Measurements from ENCODE around the gene NPIPB2.
"Not testable (repeated sequence)": the region's sequence is repeated elsewhere in the genome, so short reads cannot be mapped to it uniquely, and the experiment has no call there.

NPIPB2 gene

GRCh38 chr16:11941945-11942344 is at the start of gene NPIPB2:
Gene NPIPB2 (minus strand): TSS chr16:11942045. CDS start chr16:11942045, 0 bp downstream.
- DNase-seq, result not testable (repeated sequence)

DNA sequence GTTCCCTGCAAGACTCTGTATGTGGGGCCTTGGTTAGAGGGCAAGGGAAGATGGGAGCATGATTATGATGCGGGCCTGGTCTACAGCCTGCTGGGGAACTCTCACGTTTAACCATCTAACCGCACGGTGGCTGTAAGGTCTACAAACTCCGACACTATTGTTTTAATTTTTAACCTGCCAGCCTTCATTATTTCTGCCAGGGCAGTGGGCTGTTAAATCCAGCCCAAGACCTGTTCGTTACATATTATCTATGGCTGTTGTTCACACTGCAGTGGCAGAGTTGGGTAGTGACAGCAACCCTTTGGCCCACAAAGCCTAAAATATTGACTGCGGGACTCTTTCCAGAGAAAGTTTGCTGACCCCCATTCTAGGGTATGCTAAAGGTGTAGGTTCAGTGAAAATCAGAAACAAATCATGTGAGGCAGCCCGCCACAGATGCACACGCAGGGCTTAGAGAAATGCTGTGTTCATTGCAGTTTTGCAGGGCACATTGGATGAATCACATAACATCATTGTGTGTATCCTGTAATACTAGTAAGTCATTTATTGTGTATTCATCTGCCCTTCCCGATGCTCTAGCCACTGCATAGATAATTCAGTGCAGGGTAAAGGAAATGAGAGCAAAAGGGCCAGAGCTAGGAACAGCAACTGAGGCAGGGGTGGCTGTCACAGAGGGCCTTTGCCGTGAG is 49.0 kb upstream of the NPIPB2 start:
- no peak for DNase-seq

GRCh38 chr16:11988258-11988978 is 46.6 kb upstream of the NPIPB2 start:
- DNase-seq, result no peak

DNA sequence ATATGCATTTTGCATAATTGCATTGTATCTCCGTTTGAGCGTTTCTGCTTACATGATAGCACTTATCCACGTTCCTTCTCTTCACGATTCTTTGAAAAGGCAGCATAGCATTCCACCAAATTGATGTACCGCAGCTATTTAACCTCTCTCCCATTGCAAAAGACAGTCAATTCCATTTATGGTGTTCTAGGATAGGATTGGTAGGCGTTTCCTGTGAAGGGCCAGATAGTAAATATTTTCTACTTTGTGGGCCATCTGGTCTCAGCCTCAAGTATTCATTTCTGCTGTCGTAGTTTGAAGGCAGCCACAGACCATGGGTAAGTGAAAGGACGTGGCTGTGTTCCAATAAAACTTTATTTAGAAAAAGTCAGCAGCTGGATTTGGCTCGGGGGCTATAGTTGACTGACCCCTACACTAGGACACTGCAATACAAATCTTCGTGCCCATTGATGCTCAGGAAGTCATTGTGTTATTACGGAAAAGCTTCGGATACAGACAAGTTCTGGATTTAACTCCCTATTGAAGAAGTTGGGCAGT is 44.7 kb upstream of the NPIPB2 start:
- no peak for DNase-seq

- DNase-seq, result no peak
Measured at GRCh38 chr16:11985250-11985649, 43.4 kb upstream of the NPIPB2 start.

- DNase-seq, result no peak
Measured at GRCh38 chr16:11980136-11980844, 38.4 kb upstream of the NPIPB2 start.

GRCh38 chr16:11979013-11979672 is 37.3 kb upstream of the NPIPB2 start:
- DNase-seq, result no peak

- DNase-seq, result no peak
Measured at GRCh38 chr16:11978080-11978479, 36.2 kb upstream of the NPIPB2 start.

- no peak for DNase-seq
Measured at GRCh38 chr16:11977376-11978041, 35.7 kb upstream of the NPIPB2 start.

- no peak for DNase-seq
Measured at GRCh38 chr16:11976850-11977375, 35.1 kb upstream of the NPIPB2 start.

DNA sequence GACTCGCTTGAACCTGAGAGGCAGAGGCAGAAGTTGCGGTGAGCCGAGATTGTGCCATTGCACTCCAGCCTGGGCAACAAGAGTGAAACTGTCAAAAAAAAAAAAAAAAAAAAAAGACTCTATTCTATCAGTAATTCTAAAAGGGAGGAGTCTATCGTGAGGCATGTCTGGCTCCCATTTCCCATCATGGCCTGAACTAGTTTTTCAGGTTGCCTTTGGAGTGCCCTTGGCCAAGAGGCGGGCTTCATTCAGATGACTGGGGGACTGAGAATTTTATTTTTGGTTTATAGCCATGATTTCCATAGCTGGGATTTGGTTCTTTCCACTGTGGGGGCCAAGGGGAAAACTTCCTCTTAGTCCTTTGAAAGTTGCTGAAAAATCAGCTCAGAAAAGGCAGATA is 31.2 kb upstream of the NPIPB2 start:
- DNase-seq, result no peak

- no peak for DNase-seq
Measured at GRCh38 chr16:11972128-11972527, 30.3 kb upstream of the NPIPB2 start.

- not testable (repeated sequence) for DNase-seq
Measured at GRCh38 chr16:11970292-11970691, 28.4 kb upstream of the NPIPB2 start.

GRCh38 chr16:11968577-11968976 is 26.7 kb upstream of the NPIPB2 start:
- no peak for DNase-seq

DNA sequence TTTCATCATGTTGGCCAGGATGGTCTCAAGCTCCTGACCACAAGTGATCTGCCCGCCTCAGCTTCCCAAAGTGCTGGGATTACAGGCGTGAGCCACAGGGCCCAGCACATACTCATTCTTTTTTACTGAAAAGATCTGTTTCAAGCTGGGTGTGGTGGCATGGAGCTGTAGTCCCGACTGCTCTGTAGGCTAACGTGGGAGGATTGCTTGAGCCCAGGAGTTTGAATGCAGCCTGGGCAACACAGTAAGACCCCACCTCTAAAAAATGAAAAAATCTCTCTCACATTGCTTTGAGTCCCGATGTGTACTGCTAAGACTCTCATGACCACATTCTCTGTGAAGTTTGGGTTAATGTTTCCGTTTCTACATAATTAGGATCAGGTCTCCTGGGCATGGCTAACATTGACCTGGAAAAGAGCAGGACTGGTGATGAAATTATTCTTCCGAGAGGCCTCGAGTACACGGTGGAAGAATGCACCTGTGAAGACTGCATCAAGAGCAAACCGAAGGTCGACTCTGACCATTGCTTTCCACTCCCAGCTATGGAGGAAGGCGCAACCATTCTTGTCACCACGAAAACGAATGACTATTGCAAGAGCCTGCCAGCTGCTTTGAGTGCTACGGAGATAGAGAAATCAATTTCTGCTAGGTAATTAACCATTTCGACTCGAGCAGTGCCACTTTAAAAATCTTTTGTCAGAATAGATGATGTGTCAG is 25.5 kb upstream of the NPIPB2 start:
- DNase-seq, result no peak

GRCh38 chr16:11966173-11966572 is 24.3 kb upstream of the NPIPB2 start:
- DNase-seq, result no peak

DNA sequence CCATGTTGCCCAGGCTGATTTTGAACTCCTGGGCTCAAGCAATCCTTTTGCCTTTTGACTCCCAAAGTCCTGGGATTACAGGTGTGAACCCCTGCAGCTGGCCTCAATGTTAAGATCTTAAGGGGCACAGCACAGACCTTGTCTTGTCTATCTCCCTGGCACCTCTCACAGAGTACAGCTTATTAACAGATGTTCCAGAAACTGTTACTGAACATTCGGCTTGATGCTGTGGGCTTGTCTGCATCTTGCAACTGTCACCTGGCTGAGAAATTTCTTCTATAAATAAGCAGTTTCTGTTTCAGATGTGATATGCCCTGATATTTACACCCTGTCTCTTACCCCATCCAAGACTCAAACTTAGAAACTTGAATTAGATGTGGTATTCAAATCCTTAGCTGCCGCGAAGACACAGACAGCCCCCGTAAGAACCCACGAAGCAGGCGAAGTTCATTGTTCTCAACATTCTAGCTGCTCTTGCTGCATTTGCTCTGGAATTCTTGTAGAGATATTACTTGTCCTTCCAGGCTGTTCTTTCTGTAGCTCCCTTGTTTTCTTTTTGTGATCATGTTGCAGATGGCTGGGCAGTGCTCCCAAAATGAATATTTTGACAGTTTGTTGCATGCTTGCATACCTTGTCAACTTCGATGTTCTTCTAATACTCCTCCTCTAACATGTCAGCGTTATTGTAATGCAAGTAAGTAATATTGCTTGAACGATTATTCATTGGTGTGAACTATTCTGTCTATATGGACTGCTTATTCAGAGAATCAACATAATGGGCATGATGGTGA is 23.1 kb upstream of the NPIPB2 start, which contains the start of gene TNFRSF17:
Gene TNFRSF17 (plus strand): TSS at position 450 of the 791 bp plus-strand sequence. CDS start 115 bp downstream, at position 565.
- no peak for DNase-seq

- no peak for DNase-seq
Measured at GRCh38 chr16:11963706-11964105, 21.9 kb upstream of the NPIPB2 start.

- not testable (repeated sequence) for DNase-seq
Measured at GRCh38 chr16:11962978-11963377, 21.1 kb upstream of the NPIPB2 start.

DNA sequence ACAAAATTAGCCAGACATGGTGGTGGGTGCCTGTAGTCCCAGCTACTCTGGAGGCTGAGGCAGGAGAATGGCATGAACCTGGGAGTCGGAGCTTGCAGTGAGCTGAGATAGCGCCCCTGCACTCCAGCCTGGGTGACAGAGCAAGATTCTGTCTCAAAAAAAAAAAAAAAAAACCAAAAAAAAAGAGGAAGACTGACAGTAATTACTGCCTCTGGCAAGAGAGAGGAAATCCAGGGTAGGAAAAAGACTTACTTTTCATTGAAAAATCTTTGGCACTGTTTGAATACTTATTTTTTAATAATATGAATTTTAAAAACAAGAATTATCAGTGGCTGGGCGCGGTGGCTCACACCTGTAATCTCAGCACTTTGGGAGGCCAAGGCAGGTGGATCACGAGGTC is 20.6 kb upstream of the NPIPB2 start:
- DNase-seq, result not testable (repeated sequence)

Data from NCI-H2227 treated with DMSO at 0.1 percent for 48 hours (cell line).